ENCODE measurements around the gene YWHAQ.
"Not testable (repeated sequence)": the region's sequence is repeated elsewhere in the genome, so short reads cannot be mapped to it uniquely, and the experiment has no call there.

DNA sequence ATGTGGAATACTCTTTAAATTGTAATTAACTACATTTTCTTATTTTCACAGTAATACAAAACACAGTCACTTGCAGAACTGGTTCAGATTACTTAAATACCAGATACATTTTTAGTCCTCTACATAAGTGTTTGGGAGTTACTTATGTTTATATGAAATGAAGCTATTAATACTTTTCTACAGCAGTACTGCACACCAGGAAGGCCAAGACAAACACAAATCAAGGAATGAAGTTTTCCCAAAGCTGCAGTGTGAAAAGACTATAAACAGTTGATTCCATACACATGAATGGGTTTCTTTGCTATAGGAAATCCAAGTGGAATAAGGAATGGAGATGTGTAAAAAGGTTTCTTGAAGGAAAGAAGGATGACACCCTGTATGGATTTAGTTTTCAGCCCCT is 45.9 kb downstream of the YWHAQ start:
- TF ChIP-seq, protein P1, sequence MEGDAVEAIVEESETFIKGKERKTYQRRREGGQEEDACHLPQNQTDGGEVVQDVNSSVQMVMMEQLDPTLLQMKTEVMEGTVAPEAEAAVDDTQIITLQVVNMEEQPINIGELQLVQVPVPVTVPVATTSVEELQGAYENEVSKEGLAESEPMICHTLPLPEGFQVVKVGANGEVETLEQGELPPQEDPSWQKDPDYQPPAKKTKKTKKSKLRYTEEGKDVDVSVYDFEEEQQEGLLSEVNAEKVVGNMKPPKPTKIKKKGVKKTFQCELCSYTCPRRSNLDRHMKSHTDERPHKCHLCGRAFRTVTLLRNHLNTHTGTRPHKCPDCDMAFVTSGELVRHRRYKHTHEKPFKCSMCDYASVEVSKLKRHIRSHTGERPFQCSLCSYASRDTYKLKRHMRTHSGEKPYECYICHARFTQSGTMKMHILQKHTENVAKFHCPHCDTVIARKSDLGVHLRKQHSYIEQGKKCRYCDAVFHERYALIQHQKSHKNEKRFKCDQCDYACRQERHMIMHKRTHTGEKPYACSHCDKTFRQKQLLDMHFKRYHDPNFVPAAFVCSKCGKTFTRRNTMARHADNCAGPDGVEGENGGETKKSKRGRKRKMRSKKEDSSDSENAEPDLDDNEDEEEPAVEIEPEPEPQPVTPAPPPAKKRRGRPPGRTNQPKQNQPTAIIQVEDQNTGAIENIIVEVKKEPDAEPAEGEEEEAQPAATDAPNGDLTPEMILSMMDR (IDR thresholded peaks at IDR 0.05 in 4 of 5, conservative IDR thresholded peaks at IDR 0.05 in 1 of 5): not testable (repeated sequence)
- TF ChIP-seq POLR2A (IDR thresholded peaks at IDR 0.05): not testable (repeated sequence)

All from gastrocnemius medialis (tissue), 4 donors.